Activated naive CD8-positive, alpha-beta T cell (primary cell): Measurements from ENCODE around the gene ZNF716.
"Not testable (repeated sequence)": the region's sequence is repeated elsewhere in the genome, so short reads cannot be mapped to it uniquely, and the experiment has no call there.

Source experiments
- H3K27ac Mint-ChIP-seq: one replicate; pipeline ENCODE4 v1.8.0; 2021; ENCODE audit warnings: mixed read lengths
- H3K27me3 Mint-ChIP-seq: one replicate; pipeline ENCODE4 v1.8.0; 2021; ENCODE audit warnings: mixed read lengths
- H3K36me3 Mint-ChIP-seq: one replicate; pipeline ENCODE4 v1.8.0; 2021; ENCODE audit warnings: mixed read lengths
- H3K4me1 Mint-ChIP-seq: one replicate; pipeline ENCODE4 v1.8.0; 2021; ENCODE audit warnings: low read depth, mixed read lengths
- H3K4me3 Mint-ChIP-seq: one replicate; pipeline ENCODE4 v1.8.0; 2021; ENCODE audit warnings: mild to moderate bottlenecking, mixed read lengths
- H3K9me3 Mint-ChIP-seq: one replicate; pipeline ENCODE4 v1.8.0; 2021; ENCODE audit warnings: low read depth, mixed read lengths

ZNF716 gene

GRCh38 chr7:57449904-57450303 lies at the start of gene ZNF716:
Gene ZNF716, plus strand, starts transcription at chr7:57450177. Its CDS starts 112 bp downstream, at chr7:57450289.
- H3K4me1 Mint-ChIP-seq, result no peaks in the 10 kb centered on the region
- H3K27ac Mint-ChIP-seq, result no peak within 1 kb of the TSS
- H3K36me3 Mint-ChIP-seq, result peaks cover 2% of the 10 kb centered on the region
- no peak within 1 kb of the TSS for H3K4me3 Mint-ChIP-seq
- no peaks in the 10 kb centered on the region for H3K27me3 Mint-ChIP-seq
- peaks cover 12% of the 10 kb centered on the region for H3K9me3 Mint-ChIP-seq

- H3K9me3 Mint-ChIP-seq, result peaks cover 6% of the 10 kb centered on the region
- no peak overlapping the region for H3K4me3 Mint-ChIP-seq
- no peaks in the 10 kb centered on the region for H3K4me1 Mint-ChIP-seq
- no peaks in the 10 kb centered on the region for H3K36me3 Mint-ChIP-seq
- no peak overlapping the region for H3K27ac Mint-ChIP-seq
- peaks cover 1% of the 10 kb centered on the region for H3K27me3 Mint-ChIP-seq
Observed at GRCh38 chr7:57400531-57401155, 49.3 kb upstream of the ZNF716 start.

DNA sequence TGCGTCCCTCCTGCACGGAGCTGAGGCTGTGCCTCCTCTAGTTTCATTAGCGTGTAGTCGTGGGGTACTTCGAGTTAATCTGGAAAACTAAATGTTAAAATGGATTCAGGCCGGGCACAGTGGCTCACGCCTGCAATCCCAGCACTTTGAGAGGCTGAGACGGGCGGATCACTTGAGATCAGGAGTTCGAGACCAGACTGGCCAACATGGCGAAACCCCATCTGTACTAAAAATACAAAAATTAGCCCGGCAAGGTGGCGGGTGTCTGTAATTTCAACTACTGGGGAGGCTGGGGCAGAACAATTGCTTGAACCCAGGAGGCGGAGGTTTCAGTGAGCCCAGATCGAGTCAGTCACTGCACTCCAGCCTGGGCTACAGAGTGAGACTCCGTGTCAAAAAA lies 46.9 kb upstream of the ZNF716 start:
- H3K27ac Mint-ChIP-seq, H3K9me3 Mint-ChIP-seq, H3K36me3 Mint-ChIP-seq, H3K27me3 Mint-ChIP-seq, H3K4me1 Mint-ChIP-seq, H3K4me3 Mint-ChIP-seq: not testable (repeated sequence)

DNA sequence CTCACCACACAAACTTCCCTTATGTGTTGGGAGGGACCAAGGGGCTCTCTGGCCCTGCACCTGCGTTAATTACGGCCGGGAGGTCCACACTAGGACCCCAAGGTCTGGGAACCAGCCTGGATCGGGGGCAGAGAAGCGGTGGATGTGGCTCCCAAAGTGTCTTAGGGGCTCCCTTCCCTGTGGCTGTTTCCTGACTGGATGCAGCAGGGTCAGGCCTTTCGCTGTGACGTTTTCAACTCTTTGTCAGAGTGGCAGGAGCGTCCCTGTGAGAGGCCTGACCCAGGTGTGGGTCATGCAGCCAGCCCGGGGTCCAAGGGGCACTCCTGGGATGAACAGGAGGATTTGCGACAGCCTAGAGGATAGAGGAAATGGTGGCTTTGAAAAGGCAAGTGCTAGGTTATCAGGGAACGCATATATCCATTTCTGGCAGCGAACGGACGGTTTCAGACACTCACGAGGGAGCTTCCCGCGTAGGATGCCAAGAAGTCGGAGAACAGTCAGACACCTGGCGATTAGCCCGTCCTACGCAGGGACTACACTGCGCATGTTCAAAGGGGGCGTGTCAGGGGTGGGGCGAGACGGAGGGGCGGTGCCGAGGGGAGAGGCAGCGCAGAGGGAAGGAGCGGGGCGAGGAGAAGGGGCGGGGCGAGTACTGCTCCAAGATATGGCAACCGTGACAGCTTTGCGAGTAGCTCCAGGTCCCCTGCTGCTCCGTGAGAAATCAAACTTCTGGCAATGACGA lies 46.2 kb upstream of the ZNF716 start:
- peaks cover 5% of the 10 kb centered on the region for H3K9me3 Mint-ChIP-seq
- no peak overlapping the region for H3K27ac Mint-ChIP-seq
- H3K4me3 Mint-ChIP-seq, result no peak overlapping the region
- H3K36me3 Mint-ChIP-seq, result no peaks in the 10 kb centered on the region
- no peaks in the 10 kb centered on the region for H3K4me1 Mint-ChIP-seq
- H3K27me3 Mint-ChIP-seq, result peaks cover 1% of the 10 kb centered on the region

GRCh38 chr7:57404343-57404966 lies 45.5 kb upstream of the ZNF716 start:
- peaks cover 5% of the 10 kb centered on the region for H3K9me3 Mint-ChIP-seq

DNA sequence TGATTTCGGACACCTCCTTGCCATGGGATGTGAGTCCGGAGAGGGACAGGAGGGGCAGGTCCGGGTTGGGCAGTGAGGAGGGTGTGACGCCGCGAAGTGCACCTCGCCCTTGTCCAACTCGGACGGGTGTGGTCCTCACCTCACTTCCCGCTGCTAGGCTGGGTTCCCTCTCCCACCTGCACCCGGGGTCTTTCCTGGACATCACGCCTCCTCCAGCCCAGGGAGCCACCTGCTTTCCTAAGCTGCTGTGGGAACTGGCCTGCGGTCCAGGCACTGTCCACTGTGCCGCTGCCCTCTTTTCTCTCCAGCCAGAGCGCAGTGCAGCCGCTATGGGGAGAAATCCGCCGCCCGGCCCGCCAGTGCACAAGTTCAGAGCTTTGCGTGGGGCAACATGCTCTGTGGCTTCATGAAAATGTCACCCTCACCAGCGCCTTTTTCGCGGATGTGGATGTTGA lies 45.0 kb upstream of the ZNF716 start:
- Mint-ChIP-seq H3K9me3 (peaks cover 5% of the 10 kb centered on the region), H3K27ac (no peak overlapping the region), H3K27me3 (peaks cover 1% of the 10 kb centered on the region), H3K4me3 (no peak overlapping the region), H3K36me3 (no peaks in the 10 kb centered on the region), H3K4me1 (no peaks in the 10 kb centered on the region)

More at GRCh38 chr7:57404343-57404966, 45.5 kb upstream of the ZNF716 start:
- H3K27me3 Mint-ChIP-seq, result peaks cover 1% of the 10 kb centered on the region
- H3K36me3 Mint-ChIP-seq, result no peaks in the 10 kb centered on the region
- no peak overlapping the region for H3K4me3 Mint-ChIP-seq
- no peaks in the 10 kb centered on the region for H3K4me1 Mint-ChIP-seq
- no peak overlapping the region for H3K27ac Mint-ChIP-seq

DNA sequence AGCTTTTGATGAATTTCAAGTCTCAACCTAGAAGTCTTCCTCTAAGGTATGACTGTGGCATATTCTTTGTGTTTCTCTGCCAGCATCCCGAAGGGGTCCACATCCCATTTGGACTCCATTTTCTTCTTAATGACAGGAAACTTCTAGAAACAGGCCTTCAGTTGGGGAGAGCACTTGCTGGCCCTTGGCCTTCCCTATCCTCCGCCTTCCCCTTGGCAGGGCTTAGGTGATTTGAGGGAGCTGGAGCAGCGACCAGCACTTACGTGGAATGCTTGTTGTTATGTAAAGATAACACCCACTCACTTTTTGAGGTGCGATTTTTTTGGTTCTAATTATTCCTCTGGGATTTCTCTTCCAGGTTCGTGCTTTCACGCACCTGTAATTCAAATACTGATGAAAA lies 42.9 kb upstream of the ZNF716 start:
- H3K4me3 Mint-ChIP-seq, result no peak overlapping the region
- no peak overlapping the region for H3K27ac Mint-ChIP-seq
- no peaks in the 10 kb centered on the region for H3K36me3 Mint-ChIP-seq
- no peaks in the 10 kb centered on the region for H3K4me1 Mint-ChIP-seq
- peaks cover 5% of the 10 kb centered on the region for H3K9me3 Mint-ChIP-seq
- H3K27me3 Mint-ChIP-seq, result peaks cover 1% of the 10 kb centered on the region

DNA sequence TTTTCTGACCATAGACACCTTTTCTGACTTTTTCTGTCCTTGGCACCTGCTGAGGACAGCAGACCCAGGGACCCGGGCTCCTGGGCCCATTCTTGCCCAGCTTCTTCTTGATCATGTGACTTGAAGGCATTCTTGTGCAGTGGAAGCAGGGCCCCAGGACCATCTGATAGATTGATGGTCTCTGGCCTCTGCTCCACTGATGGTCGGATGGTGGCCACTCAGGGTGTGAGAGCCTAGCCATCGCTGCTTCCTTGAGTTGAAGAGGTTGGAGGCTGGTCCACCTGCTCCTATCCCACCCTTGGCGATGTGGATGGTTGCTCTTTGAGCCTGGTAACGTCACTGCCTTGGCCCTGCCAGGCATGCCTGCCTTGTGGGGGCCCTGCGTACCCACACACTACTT lies 37.8 kb upstream of the ZNF716 start:
- H3K36me3 Mint-ChIP-seq, result no peaks in the 10 kb centered on the region
- no peak overlapping the region for H3K27ac Mint-ChIP-seq
- no peaks in the 10 kb centered on the region for H3K4me1 Mint-ChIP-seq
- H3K9me3 Mint-ChIP-seq, result no peaks in the 10 kb centered on the region
- H3K4me3 Mint-ChIP-seq, result no peak overlapping the region
- H3K27me3 Mint-ChIP-seq, result no peaks in the 10 kb centered on the region

DNA sequence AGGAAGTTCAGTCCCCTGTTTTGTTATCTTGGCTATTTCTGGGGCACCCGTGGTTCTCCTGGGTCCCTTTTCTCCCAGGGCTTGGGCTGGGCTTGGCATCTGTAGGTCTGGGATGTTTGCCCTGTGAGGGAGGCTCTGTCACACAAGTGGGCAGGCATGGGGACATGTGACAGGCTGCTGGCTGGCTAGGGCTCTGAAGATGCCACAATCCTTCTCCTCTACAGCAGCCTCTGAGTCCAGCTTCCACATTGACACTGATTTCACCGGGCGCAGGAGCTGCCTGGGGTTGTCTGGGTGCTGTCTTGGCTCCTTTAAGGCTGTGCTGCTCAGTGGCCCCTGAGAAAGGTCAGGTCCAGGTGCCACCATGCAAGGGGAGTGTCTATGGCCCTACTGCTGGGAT lies 37.4 kb upstream of the ZNF716 start:
- Mint-ChIP-seq H3K9me3 (no peaks in the 10 kb centered on the region), H3K4me1 (no peaks in the 10 kb centered on the region), H3K36me3 (no peaks in the 10 kb centered on the region), H3K27ac (no peak overlapping the region), H3K27me3 (no peaks in the 10 kb centered on the region), H3K4me3 (no peak overlapping the region)

GRCh38 chr7:57413529-57414398 lies 36.2 kb upstream of the ZNF716 start:
- H3K4me1 Mint-ChIP-seq, result no peaks in the 10 kb centered on the region
- H3K9me3 Mint-ChIP-seq, result no peaks in the 10 kb centered on the region
- H3K27me3 Mint-ChIP-seq, result no peaks in the 10 kb centered on the region
- no peak overlapping the region for H3K4me3 Mint-ChIP-seq
- H3K36me3 Mint-ChIP-seq, result no peaks in the 10 kb centered on the region
- H3K27ac Mint-ChIP-seq, result no peak overlapping the region

- Mint-ChIP-seq H3K27ac (no peak overlapping the region), H3K36me3 (no peaks in the 10 kb centered on the region), H3K4me3 (no peak overlapping the region), H3K9me3 (no peaks in the 10 kb centered on the region), H3K27me3 (no peaks in the 10 kb centered on the region), H3K4me1 (no peaks in the 10 kb centered on the region)
Observed at GRCh38 chr7:57414415-57414814, 35.6 kb upstream of the ZNF716 start.

- Mint-ChIP-seq H3K4me3 (no peak overlapping the region), H3K4me1 (no peaks in the 10 kb centered on the region), H3K27ac (no peak overlapping the region), H3K27me3 (no peaks in the 10 kb centered on the region), H3K36me3 (no peaks in the 10 kb centered on the region), H3K9me3 (no peaks in the 10 kb centered on the region)
Observed at GRCh38 chr7:57414852-57415251, 35.1 kb upstream of the ZNF716 start.

DNA sequence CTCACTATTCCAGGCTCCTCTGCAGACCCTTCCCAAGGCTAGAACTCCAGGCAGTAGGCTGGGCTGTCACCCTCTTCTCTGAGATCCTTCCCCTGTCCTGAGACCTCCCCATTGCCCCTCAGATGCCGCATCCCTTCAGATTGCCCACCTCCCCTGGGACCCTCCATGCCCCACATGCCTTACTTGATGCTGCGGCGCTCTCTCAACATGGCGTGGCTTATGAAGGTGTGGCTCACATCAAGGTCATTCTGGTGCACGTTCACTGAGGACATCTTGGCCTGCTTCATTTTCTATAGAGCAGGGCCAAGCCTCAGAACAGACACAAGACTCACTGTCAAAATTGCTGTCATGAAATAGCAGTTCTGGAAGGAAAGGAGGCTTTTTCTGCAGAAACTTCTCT lies 34.7 kb upstream of the ZNF716 start:
- Mint-ChIP-seq H3K4me1 (no peaks in the 10 kb centered on the region), H3K9me3 (no peaks in the 10 kb centered on the region), H3K27ac (no peak overlapping the region), H3K4me3 (no peak overlapping the region), H3K36me3 (no peaks in the 10 kb centered on the region), H3K27me3 (no peaks in the 10 kb centered on the region)

- Mint-ChIP-seq H3K4me1 (no peaks in the 10 kb centered on the region), H3K4me3 (no peak overlapping the region), H3K27me3 (no peaks in the 10 kb centered on the region), H3K36me3 (no peaks in the 10 kb centered on the region), H3K27ac (no peak overlapping the region), H3K9me3 (no peaks in the 10 kb centered on the region)
Observed at GRCh38 chr7:57415730-57416129, 34.2 kb upstream of the ZNF716 start.
